Subcutaneous preadipocyte (primary cell): ENCODE results near the gene CGNL1. TPM values are rescaled to one million over a fixed set of nuclear protein-coding genes. Genes with fewer than 3 reads are reported as not detected.

Experiments
- small RNA-seq: library from RNA; depleted of rRNA; stranded (forward); fragments of <200 nt; gene quantifications from one replicate; pipeline ENCODE3, GENCODE V24; 2012
- total RNA-seq: library from RNA; depleted of rRNA; stranded (reverse); fragments of >200 nt; gene quantifications from 2 replicates; pipeline ENCODE4 v1.2.3, GENCODE V29; 2012

Gene CGNL1, protein sequence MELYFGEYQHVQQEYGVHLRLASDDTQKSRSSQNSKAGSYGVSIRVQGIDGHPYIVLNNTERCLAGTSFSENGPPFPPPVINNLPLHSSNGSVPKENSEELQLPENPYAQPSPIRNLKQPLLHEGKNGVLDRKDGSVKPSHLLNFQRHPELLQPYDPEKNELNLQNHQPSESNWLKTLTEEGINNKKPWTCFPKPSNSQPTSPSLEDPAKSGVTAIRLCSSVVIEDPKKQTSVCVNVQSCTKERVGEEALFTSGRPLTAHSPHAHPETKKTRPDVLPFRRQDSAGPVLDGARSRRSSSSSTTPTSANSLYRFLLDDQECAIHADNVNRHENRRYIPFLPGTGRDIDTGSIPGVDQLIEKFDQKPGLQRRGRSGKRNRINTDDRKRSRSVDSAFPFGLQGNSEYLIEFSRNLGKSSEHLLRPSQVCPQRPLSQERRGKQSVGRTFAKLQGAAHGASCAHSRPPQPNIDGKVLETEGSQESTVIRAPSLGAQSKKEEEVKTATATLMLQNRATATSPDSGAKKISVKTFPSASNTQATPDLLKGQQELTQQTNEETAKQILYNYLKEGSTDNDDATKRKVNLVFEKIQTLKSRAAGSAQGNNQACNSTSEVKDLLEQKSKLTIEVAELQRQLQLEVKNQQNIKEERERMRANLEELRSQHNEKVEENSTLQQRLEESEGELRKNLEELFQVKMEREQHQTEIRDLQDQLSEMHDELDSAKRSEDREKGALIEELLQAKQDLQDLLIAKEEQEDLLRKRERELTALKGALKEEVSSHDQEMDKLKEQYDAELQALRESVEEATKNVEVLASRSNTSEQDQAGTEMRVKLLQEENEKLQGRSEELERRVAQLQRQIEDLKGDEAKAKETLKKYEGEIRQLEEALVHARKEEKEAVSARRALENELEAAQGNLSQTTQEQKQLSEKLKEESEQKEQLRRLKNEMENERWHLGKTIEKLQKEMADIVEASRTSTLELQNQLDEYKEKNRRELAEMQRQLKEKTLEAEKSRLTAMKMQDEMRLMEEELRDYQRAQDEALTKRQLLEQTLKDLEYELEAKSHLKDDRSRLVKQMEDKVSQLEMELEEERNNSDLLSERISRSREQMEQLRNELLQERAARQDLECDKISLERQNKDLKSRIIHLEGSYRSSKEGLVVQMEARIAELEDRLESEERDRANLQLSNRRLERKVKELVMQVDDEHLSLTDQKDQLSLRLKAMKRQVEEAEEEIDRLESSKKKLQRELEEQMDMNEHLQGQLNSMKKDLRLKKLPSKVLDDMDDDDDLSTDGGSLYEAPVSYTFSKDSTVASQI
- total RNA-seq = under 0.01 TPM in 1 of 2 replicates, not detected in the other

DNA sequence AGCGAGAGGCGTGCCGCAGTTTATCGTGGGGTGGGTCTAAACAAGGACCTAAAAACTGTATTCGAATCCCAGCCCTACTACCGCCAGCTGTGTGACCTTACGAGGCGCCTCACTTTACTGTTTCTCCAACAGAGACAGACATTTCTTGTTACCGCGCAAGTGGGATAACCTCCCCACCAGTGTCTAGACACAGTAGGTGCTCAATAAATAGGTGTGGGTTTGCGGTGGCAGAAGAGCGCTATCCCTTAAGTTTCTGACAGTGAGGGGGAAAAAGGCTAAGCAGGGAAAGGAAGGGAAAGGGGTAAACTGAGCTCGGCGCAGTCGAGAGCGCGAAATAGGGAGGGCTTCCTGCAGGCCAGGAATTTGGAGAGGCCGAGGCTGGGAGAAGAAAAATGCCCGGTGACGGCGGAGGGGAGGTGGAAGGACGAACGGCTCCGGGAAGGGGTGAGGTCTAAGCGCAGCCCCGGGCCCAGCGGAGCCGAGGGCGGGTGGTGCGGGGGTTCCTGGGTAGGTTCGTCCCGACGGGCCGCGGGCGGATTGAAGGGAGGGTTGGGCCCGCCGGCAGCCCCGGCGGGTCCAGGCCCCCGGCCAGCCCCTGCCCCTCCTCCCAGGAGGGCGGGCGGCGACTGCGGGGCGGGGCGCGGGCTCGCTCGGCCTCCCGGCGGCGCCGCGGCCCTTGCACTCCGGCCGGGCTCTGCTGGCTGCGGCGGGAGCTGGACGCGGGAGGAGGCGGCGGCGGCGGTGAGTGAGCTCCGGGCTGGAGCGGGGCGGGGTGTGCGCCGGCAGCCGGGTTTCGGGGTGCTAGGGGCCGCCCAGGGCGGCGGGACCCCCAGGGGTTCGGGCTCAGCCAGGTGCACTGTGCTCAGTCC lies at the start of gene CGNL1:
Gene CGNL1, plus strand, starts transcription at position 679 of the 869 bp plus-strand sequence. CDS start 61,495 bp downstream, outside the sequence.

DNA sequence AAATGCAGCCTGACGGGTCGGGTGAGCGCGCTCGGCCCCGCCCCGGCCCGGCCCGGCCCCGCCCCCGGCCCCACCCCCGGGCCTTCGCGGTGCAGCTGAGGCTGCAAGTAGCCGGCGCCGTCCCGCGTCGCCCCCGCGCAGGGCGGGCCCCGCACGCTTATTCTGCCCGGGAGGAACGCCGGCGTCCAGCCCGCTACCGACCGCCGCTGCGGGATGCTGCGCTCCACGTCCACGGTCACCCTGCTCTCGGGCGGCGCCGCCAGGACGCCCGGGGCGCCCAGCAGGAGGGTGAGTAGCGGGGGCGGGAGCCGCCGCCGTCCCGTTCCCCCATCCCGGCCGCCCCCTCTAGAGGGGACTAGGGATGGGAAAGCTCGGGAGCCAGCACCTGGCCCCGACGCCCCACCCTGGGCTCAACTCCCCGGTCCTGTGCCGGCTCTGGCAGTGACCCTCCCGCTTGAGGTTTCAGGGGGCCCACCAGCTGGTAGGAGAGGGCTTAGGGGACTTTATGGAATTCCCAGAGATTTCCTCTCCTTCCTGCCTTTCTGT lies 215.6 kb downstream of the CGNL1 start, which contains the start of gene MYZAP:
Gene MYZAP, plus strand, starts transcription at position 83 of the 546 bp plus-strand sequence. Its CDS starts 131 bp downstream, at position 214.

Small RNA genes lying within 50 kb of the gene (small RNA-seq; reads per million reads assigned to genes)
- gene RNU6-844P = not detected

Other genes starting within 250 kb of the CGNL1 start
- gene MYZAP, start 215.4 kb downstream of the CGNL1 start, total RNA-seq = under 0.01 and 0.59 TPM in 2 replicates